K562 (cell line): ENCODE measurements around the gene IQCE.

ENCODE experiments used
- CTCF ChIP-seq, 3 experiments: IDR thresholded peaks in 2 of 3; conservative IDR thresholded peaks in 1 of 3; 2 replicates each; pipeline ENCODE4 v1.5.1; 2011 to 2012; ENCODE audit warnings: low read length in 3 of 3, mild to moderate bottlenecking in 3 of 3, control low read depth in 2 of 3, improper control_type of control experiment in 1 of 3, inconsistent platforms in 1 of 3, low read depth in 1 of 3, mixed read lengths in 1 of 3, moderate library complexity in 1 of 3; ENCODE audit not compliant: insufficient read depth in 2 of 3
- FOS ChIP-seq: IDR thresholded peaks from 3 replicates; pipeline ENCODE4 v1.6.1; 2011; ENCODE audit not compliant: insufficient read length; ENCODE audit errors: extremely low read depth
- ZNF124 ChIP-seq: sonication (generic); formaldehyde crosslinking; IDR thresholded peaks from 2 replicates; pipeline ENCODE4 v1.8.1; 2022; ENCODE audit warnings: missing genetic modification reagents
- ZNF76 ChIP-seq: fragments of 250-450 bp; sonication (Bioruptor Pico); IDR thresholded peaks from 2 replicates; pipeline ENCODE4 v1.4.0; 2020; ENCODE audit warnings: mild to moderate bottlenecking, moderate library complexity, borderline replicate concordance

- TF ChIP-seq CTCF (IDR thresholded peaks at IDR 0.05 in 2 of 3, conservative IDR thresholded peaks at IDR 0.05 in 1 of 3; ENCODE audit: insufficient read depth in 2 of 3, low read depth in 1 of 3, low read length in 3 of 3) (no peak), FOS (no peak), ZNF124 (CRISPR knock-in tag) (no peak), ZNF76 (CRISPR knock-in tag) (no peak)
Observed at GRCh38 chr7:2603044-2603965, 44.5 kb downstream of the IQCE start.
